ENCODE results near the gene OSTF1.

OSTF1 gene

GRCh38 chr9:75088646-75089372 lies 495 bp downstream of the OSTF1 start:
- DNase-seq (ENCODE audit: low read depth in 1 of 2, low spot score in 1 of 2), result peak in 1 of 2 experiments; percentile 92
- in situ Hi-C loops (cut with HindIII; ENCODE audit: low pct_unique_long_range_greater_than_20kb, low sequenced_read_pairs), result no loop called here
- no peak for TF ChIP-seq JUND (IDR thresholded peaks at IDR 0.05; ENCODE audit: low read depth)

- DNase-seq (ENCODE audit: low read depth in 1 of 2, low spot score in 1 of 2), result no peak
- no peak for TF ChIP-seq JUND (IDR thresholded peaks at IDR 0.05; ENCODE audit: low read depth)
- in situ Hi-C loops (cut with HindIII; ENCODE audit: low pct_unique_long_range_greater_than_20kb, low sequenced_read_pairs), result no loop called here
Observed at GRCh38 chr9:75089373-75089766, 1.1 kb downstream of the OSTF1 start.

GRCh38 chr9:75090579-75090978 lies 2.3 kb downstream of the OSTF1 start:
- no peak for DNase-seq (ENCODE audit: low read depth in 1 of 2, low spot score in 1 of 2)
- no peak for TF ChIP-seq JUND (IDR thresholded peaks at IDR 0.05; ENCODE audit: low read depth)
- in situ Hi-C loops (cut with HindIII; ENCODE audit: low pct_unique_long_range_greater_than_20kb, low sequenced_read_pairs), result no loop called here

- DNase-seq (ENCODE audit: low read depth in 1 of 2, low spot score in 1 of 2), result no peak
- in situ Hi-C loops (cut with HindIII; ENCODE audit: low pct_unique_long_range_greater_than_20kb, low sequenced_read_pairs), result no loop called here
- no peak for TF ChIP-seq JUND (IDR thresholded peaks at IDR 0.05; ENCODE audit: low read depth)
Observed at GRCh38 chr9:75092766-75093165, 4.5 kb downstream of the OSTF1 start.

- no peak for TF ChIP-seq JUND (IDR thresholded peaks at IDR 0.05; ENCODE audit: low read depth)
- in situ Hi-C loops (cut with HindIII; ENCODE audit: low pct_unique_long_range_greater_than_20kb, low sequenced_read_pairs), result no loop called here
Observed at GRCh38 chr9:75096796-75097195, 8.5 kb downstream of the OSTF1 start.

GRCh38 chr9:75101004-75101588 lies 12.8 kb downstream of the OSTF1 start:
- DNase-seq (ENCODE audit: low read depth in 1 of 2, low spot score in 1 of 2), result peak in 1 of 2 experiments; percentile 84
- no peak for TF ChIP-seq JUND (IDR thresholded peaks at IDR 0.05; ENCODE audit: low read depth)
- in situ Hi-C loops (cut with HindIII; ENCODE audit: low pct_unique_long_range_greater_than_20kb, low sequenced_read_pairs), result no loop called here

More at GRCh38 chr9:75096796-75097195, 8.5 kb downstream of the OSTF1 start:
- DNase-seq (ENCODE audit: low read depth in 1 of 2, low spot score in 1 of 2), result no peak

- no peak for TF ChIP-seq JUND (IDR thresholded peaks at IDR 0.05; ENCODE audit: low read depth)
- no peak for DNase-seq (ENCODE audit: low read depth in 1 of 2, low spot score in 1 of 2)
- in situ Hi-C loops (cut with HindIII; ENCODE audit: low pct_unique_long_range_greater_than_20kb, low sequenced_read_pairs), result no loop called here
Observed at GRCh38 chr9:75102177-75102790, 14.0 kb downstream of the OSTF1 start.

GRCh38 chr9:75104607-75105006 lies 16.3 kb downstream of the OSTF1 start:
- in situ Hi-C loops (cut with HindIII; ENCODE audit: low pct_unique_long_range_greater_than_20kb, low sequenced_read_pairs), result no loop called here
- DNase-seq (ENCODE audit: low read depth in 1 of 2, low spot score in 1 of 2), result no peak
- TF ChIP-seq JUND (IDR thresholded peaks at IDR 0.05; ENCODE audit: low read depth), result no peak

- DNase-seq (ENCODE audit: low read depth in 1 of 2, low spot score in 1 of 2), result no peak
- in situ Hi-C loops (cut with HindIII; ENCODE audit: low pct_unique_long_range_greater_than_20kb, low sequenced_read_pairs), result no loop called here
- no peak for TF ChIP-seq JUND (IDR thresholded peaks at IDR 0.05; ENCODE audit: low read depth)
Observed at GRCh38 chr9:75105019-75105540, 16.8 kb downstream of the OSTF1 start.

GRCh38 chr9:75105841-75106240 lies 17.5 kb downstream of the OSTF1 start:
- no peak for TF ChIP-seq JUND (IDR thresholded peaks at IDR 0.05; ENCODE audit: low read depth)
- DNase-seq (ENCODE audit: low read depth in 1 of 2, low spot score in 1 of 2), result no peak
- in situ Hi-C loops (cut with HindIII; ENCODE audit: low pct_unique_long_range_greater_than_20kb, low sequenced_read_pairs), result no loop called here

GRCh38 chr9:75106857-75107256 lies 18.5 kb downstream of the OSTF1 start:
- no peak for TF ChIP-seq JUND (IDR thresholded peaks at IDR 0.05; ENCODE audit: low read depth)
- in situ Hi-C loops (cut with HindIII; ENCODE audit: low pct_unique_long_range_greater_than_20kb, low sequenced_read_pairs), result no loop called here
- DNase-seq (ENCODE audit: low read depth in 1 of 2, low spot score in 1 of 2), result no peak

GRCh38 chr9:75108571-75108970 lies 20.3 kb downstream of the OSTF1 start:
- no peak for DNase-seq (ENCODE audit: low read depth in 1 of 2, low spot score in 1 of 2)
- in situ Hi-C loops (cut with HindIII; ENCODE audit: low pct_unique_long_range_greater_than_20kb, low sequenced_read_pairs), result no loop called here

GRCh38 chr9:75109210-75109839 lies 21.0 kb downstream of the OSTF1 start:
- in situ Hi-C loops (cut with HindIII; ENCODE audit: low pct_unique_long_range_greater_than_20kb, low sequenced_read_pairs), result no loop called here
- no peak for TF ChIP-seq JUND (IDR thresholded peaks at IDR 0.05; ENCODE audit: low read depth)
- no peak for DNase-seq (ENCODE audit: low read depth in 1 of 2, low spot score in 1 of 2)

More at GRCh38 chr9:75108571-75108970, 20.3 kb downstream of the OSTF1 start:
- TF ChIP-seq JUND (IDR thresholded peaks at IDR 0.05; ENCODE audit: low read depth), result no peak
